MCF 10A (cell line): ENCODE measurements around the gene UNC5CL. TPM values are rescaled to one million over a fixed set of nuclear protein-coding genes. Genes with fewer than 3 reads are reported as not detected.
A peak's percentile ranks its signal among the peaks of the same experiment; 100 is the strongest.
"Not testable (repeated sequence)": the region's sequence is repeated elsewhere in the genome, so short reads cannot be mapped to it uniquely, and the experiment has no call there.

Experiments
- BruUV-seq: library from RNA; stranded (reverse); fragments of 400-500 nt; replicated peaks from 2 replicates; lab custom pipeline; 2021; lab: Mats Ljungman, UMichigan
- CTCF ChIA-PET: fragments of 300-600 bp; sonication (Branson Sonifier 250); formaldehyde crosslinking; extraction: SDS; loops from one replicate; lab custom pipeline; 2021; ENCODE audit warnings: antibody characterized with exemption, inconsistent platforms; lab: Yijun Ruan, JAX
- POLR2A ChIA-PET: fragments of 300-600, 350-650 bp; sonication (Branson Sonifier 250); formaldehyde crosslinking; extraction: SDS; loops from one replicate; lab custom pipeline; 2020; ENCODE audit warnings: antibody characterized with exemption, inconsistent platforms; lab: Yijun Ruan, JAX
- DNase-seq: peaks from one replicate; pipeline ENCODE4 v3.0.0-alpha.2; 2018; ENCODE audit not compliant: unreplicated experiment
- H3K27ac Mint-ChIP-seq: one replicate; pipeline ENCODE4 v1.8.0; 2022; ENCODE audit warnings: mild to moderate bottlenecking, low read depth, mixed read lengths; ENCODE audit not compliant: unreplicated experiment
- H3K27me3 Mint-ChIP-seq: one replicate; pipeline ENCODE4 v1.8.0; 2022; ENCODE audit warnings: mixed read lengths; ENCODE audit not compliant: insufficient read depth, unreplicated experiment
- H3K36me3 Mint-ChIP-seq: one replicate; pipeline ENCODE4 v1.8.0; 2022; ENCODE audit warnings: mild to moderate bottlenecking, moderate library complexity, mixed read lengths; ENCODE audit not compliant: insufficient read depth, unreplicated experiment
- H3K4me1 Mint-ChIP-seq: one replicate; pipeline ENCODE4 v1.8.0; 2022; ENCODE audit warnings: mixed read lengths; ENCODE audit not compliant: insufficient read depth, unreplicated experiment
- H3K4me3 Mint-ChIP-seq: one replicate; pipeline ENCODE4 v1.8.0; 2022; ENCODE audit warnings: mild to moderate bottlenecking, moderate library complexity, mixed read lengths; ENCODE audit not compliant: unreplicated experiment
- H3K9me3 Mint-ChIP-seq: one replicate; pipeline ENCODE4 v1.8.0; 2022; ENCODE audit warnings: mixed read lengths; ENCODE audit not compliant: unreplicated experiment
- intact Hi-C: fragments of 100-400 bp; cut with micrococcal nuclease; formaldehyde crosslinking; loops from 2 replicates; pipeline ENCODE4 v1.14.1; 2022
- total RNA-seq: library from RNA; stranded (reverse); gene quantifications from 2 replicates; pipeline ENCODE4 v1.2.3, GENCODE V29; 2022
- TF ChIP-seq, protein P1 (sequence below): fragments of 200-600 bp; IDR thresholded peaks from one replicate; pipeline ENCODE4 v1.8.0; 2022; ENCODE audit warnings: antibody characterized with exemption, mild to moderate bottlenecking; ENCODE audit not compliant: unreplicated experiment

Gene UNC5CL
- total RNA-seq, 1 experiment from 2014 or later: 0.19 TPM

DNA sequence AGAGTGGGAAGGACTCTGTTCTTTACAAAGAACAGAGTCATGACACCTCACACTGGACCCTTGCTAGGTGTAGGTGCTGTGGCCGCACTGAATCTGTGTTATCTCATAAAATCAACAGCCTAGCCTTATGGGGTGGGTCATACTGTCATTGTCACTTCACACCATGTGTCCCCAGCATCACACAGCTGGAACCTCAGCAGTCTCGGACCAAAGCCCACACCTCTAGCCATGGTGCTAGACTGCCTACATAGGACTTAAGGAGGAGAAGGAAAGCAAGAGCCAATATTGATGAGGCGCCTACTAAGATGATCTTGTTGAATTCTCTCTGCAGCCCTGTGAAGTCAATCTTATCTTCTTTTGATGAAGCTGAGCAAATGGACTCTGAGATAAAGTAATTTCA is 31.0 kb downstream of the UNC5CL start:
- TF ChIP-seq, protein P1, sequence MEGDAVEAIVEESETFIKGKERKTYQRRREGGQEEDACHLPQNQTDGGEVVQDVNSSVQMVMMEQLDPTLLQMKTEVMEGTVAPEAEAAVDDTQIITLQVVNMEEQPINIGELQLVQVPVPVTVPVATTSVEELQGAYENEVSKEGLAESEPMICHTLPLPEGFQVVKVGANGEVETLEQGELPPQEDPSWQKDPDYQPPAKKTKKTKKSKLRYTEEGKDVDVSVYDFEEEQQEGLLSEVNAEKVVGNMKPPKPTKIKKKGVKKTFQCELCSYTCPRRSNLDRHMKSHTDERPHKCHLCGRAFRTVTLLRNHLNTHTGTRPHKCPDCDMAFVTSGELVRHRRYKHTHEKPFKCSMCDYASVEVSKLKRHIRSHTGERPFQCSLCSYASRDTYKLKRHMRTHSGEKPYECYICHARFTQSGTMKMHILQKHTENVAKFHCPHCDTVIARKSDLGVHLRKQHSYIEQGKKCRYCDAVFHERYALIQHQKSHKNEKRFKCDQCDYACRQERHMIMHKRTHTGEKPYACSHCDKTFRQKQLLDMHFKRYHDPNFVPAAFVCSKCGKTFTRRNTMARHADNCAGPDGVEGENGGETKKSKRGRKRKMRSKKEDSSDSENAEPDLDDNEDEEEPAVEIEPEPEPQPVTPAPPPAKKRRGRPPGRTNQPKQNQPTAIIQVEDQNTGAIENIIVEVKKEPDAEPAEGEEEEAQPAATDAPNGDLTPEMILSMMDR: no peak
- Mint-ChIP-seq H3K9me3 (no peaks in the 10 kb centered on the region), H3K27me3 (peaks cover 10% of the 10 kb centered on the region), H3K36me3 (no peaks in the 10 kb centered on the region), H3K4me3 (no peak overlapping the region), H3K4me1 (no peaks in the 10 kb centered on the region), H3K27ac (no peak overlapping the region)
- DNase-seq: no peak
- intact Hi-C loops: no loop called here
- ChIA-PET CTCF (interaction anchor here (0.6 to 2.3 kb wide), 12 partner anchors 8 to 1065 kb away, joined by 3 to 16 read pairs (median 4); no protein-coding TSS in a partner anchor), POLR2A (interaction anchor here (1.3 kb wide), 1 partner anchor 14 kb away, joined by 3 read pairs; no protein-coding TSS in a partner anchor)
- BruUV-seq: no TSS peak

DNA sequence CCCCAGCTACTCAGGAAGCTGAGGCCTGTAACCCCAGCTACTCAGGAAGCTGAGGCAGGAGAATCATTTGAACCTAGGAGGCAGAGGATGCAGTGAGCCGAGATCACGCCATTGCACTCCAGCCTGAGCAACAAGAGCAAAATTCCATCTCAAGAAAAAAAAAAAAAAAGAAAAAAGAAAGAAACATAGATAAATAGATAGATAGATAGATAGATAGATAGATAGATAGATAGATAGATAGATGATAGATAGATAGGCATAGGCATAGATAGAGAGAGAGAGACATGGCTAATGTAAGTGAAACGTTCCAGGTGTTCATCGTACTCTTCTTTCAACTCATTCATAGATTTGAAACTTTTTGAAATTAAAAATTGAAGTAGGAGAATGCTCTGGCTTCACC is 32.0 kb downstream of the UNC5CL start:
- H3K27me3 Mint-ChIP-seq: peaks cover 20% of the 10 kb centered on the region
- H3K4me3 Mint-ChIP-seq, H3K36me3 Mint-ChIP-seq, H3K9me3 Mint-ChIP-seq, BruUV-seq, H3K4me1 Mint-ChIP-seq, DNase-seq, POLR2A ChIA-PET, H3K27ac Mint-ChIP-seq: not testable (repeated sequence)
- CTCF ChIA-PET: interaction anchor here (0.6 to 2.3 kb wide), 5 partner anchors 9 to 1141 kb away, joined by 3 to 11 read pairs (median 3); no protein-coding TSS in a partner anchor
- intact Hi-C loops: loop anchor here (1.0 kb wide), 4 partner anchors 21 to 112 kb away; partner anchors contain the start of gene UNC5CL

DNA sequence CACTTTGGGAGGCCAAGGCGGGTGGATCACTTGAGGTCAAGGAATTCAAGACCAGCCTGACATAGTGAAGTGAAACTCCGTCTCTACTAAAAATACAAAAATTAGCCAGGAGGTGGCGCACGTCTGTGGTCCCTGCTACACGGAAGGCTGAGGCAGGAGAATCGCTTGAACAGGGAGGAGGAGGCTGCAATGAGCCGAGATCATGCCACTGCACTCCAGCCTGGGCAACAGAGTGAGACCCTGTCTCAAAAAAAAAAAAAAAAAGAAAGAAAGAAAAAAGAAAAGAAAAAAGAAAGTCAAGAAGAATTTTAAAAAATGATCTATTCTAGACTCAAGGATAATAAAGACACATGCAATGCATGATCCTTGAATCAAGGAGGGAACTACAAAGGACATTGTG is 32.8 kb downstream of the UNC5CL start:
- H3K9me3 Mint-ChIP-seq, BruUV-seq, H3K27ac Mint-ChIP-seq, H3K36me3 Mint-ChIP-seq, H3K4me1 Mint-ChIP-seq, H3K4me3 Mint-ChIP-seq, POLR2A ChIA-PET: not testable (repeated sequence)
- peak; percentile 66 for DNase-seq
- peaks cover 28% of the 10 kb centered on the region for H3K27me3 Mint-ChIP-seq
- intact Hi-C loops: loop anchor here (1.0 kb wide), 4 partner anchors 22 to 111 kb away; partner anchors contain the start of gene UNC5CL
- CTCF ChIA-PET: interaction anchor here (0.6 to 1.0 kb wide), 3 partner anchors 16 to 1140 kb away, joined by 3 to 5 read pairs (median 3); no protein-coding TSS in a partner anchor
- TF ChIP-seq, protein P1: peak; percentile 56

DNA sequence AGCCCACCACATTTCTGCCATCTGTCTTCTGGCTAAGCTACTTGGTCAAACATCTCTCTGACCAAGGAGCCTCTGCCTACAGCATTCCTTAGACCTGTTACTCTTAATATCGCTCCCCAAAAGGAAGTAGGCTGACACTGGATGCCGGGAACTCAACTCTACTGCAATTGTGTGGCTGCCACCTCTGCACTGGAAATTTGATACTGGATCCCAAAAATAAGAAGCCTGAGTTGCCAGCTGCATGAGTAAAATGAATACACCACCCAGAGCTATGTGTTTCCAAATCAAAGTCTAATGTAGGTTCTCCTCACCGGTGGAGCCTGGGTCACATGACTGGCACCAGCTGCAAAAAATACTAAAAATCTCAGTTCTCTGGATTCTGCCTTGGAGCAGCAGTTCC is 36.9 kb downstream of the UNC5CL start:
- peaks cover 28% of the 10 kb centered on the region for H3K27me3 Mint-ChIP-seq
- intact Hi-C loops: no loop called here
- H3K4me3 Mint-ChIP-seq: no peak overlapping the region
- no peaks in the 10 kb centered on the region for H3K9me3 Mint-ChIP-seq
- no peak overlapping the region for H3K27ac Mint-ChIP-seq
- TF ChIP-seq, protein P1: no peak
- POLR2A ChIA-PET: no interaction called here
- DNase-seq: no peak
- H3K4me1 Mint-ChIP-seq: peaks cover 6% of the 10 kb centered on the region
- CTCF ChIA-PET: interaction anchor here (0.7 kb wide), 1 partner anchor 25 kb away, joined by 3 read pairs; no protein-coding TSS in a partner anchor
- BruUV-seq: no TSS peak
- H3K36me3 Mint-ChIP-seq: no peaks in the 10 kb centered on the region
